Left ventricle myocardium inferior (tissue), 1 donor: ENCODE measurements around the gene INPP4A. TPM values are rescaled to one million over a fixed set of nuclear protein-coding genes. Genes with fewer than 3 reads are reported as not detected.

Source experiments
- DNase-seq: peaks from one replicate; pipeline ENCODE4 v3.0.0-alpha.2; 2020
- H3K27ac ChIP-seq: fragments of 200-600 bp; replicated peaks from 2 replicates; pipeline ENCODE4 v1.8.0; 2021
- H3K27me3 ChIP-seq: fragments of 200-600 bp; 2 replicates; pipeline ENCODE4 v1.8.0; 2021; ENCODE audit warnings: low read depth
- H3K36me3 ChIP-seq: fragments of 200-600 bp; 2 replicates; pipeline ENCODE4 v1.8.0; 2021
- H3K4me1 ChIP-seq: fragments of 200-600 bp; 2 replicates; pipeline ENCODE4 v1.8.0; 2021
- H3K4me3 ChIP-seq: fragments of 200-600 bp; 2 replicates; pipeline ENCODE4 v1.8.0; 2021; ENCODE audit warnings: mild to moderate bottlenecking, moderate library complexity
- H3K9me3 ChIP-seq: fragments of 200-600 bp; replicated peaks from 2 replicates; pipeline ENCODE4 v1.8.0; 2021
- CTCF ChIP-seq: fragments of 200-600 bp; IDR thresholded peaks from 2 replicates; pipeline ENCODE4 v1.8.0; 2021; ENCODE audit warnings: antibody characterized with exemption, mild to moderate bottlenecking, borderline replicate concordance
- intact Hi-C: fragments of 100-400 bp; cut with micrococcal nuclease; formaldehyde crosslinking; loops from one replicate; pipeline ENCODE4 v1.11.0; 2022
- total RNA-seq: library from RNA; stranded (reverse); fragmentation: NEBNext Ultra II Directional; extraction: Animal tissue kit (Norgen Biotek cat#: 25700); gene quantifications from one replicate; pipeline ENCODE4 v1.2.1, GENCODE V29; 2021
- donor health status: DM: no; HTN: yes; CAD: no; lungs with severe emphysema.

Gene INPP4A
- total RNA-seq, 1 donor from 2014 or later = 20.8 TPM

GRCh38 chr2:98441706-98442450 lies 2.8 kb upstream of the INPP4A start:
- no peak overlapping the region for H3K4me3 ChIP-seq
- H3K27me3 ChIP-seq = no peaks in the 10 kb centered on the region
- no peak for TF ChIP-seq CTCF
- no peak overlapping the region for H3K27ac ChIP-seq
- peaks cover 20% of the 10 kb centered on the region for H3K9me3 ChIP-seq
- H3K4me1 ChIP-seq = peaks cover 28% of the 10 kb centered on the region
- DNase-seq = no peak
- intact Hi-C loops = no loop called here
- H3K36me3 ChIP-seq = no peaks in the 10 kb centered on the region

- no peak overlapping the region for H3K4me3 ChIP-seq
- no peaks in the 10 kb centered on the region for H3K36me3 ChIP-seq
- peaks cover 20% of the 10 kb centered on the region for H3K9me3 ChIP-seq
- H3K4me1 ChIP-seq = peaks cover 31% of the 10 kb centered on the region
- no peak for DNase-seq
- TF ChIP-seq CTCF = no peak
- intact Hi-C loops = no loop called here
- H3K27ac ChIP-seq = no peak overlapping the region
- no peaks in the 10 kb centered on the region for H3K27me3 ChIP-seq
Observed at GRCh38 chr2:98442488-98442887, 2.2 kb upstream of the INPP4A start.

- no peaks in the 10 kb centered on the region for H3K36me3 ChIP-seq
- peak overlapping the region; percentile 85 for H3K27ac ChIP-seq
- TF ChIP-seq CTCF = no peak
- intact Hi-C loops = no loop called here
- peak overlapping the region; percentile 91 for H3K4me3 ChIP-seq
- DNase-seq = no peak
- no peaks in the 10 kb centered on the region for H3K27me3 ChIP-seq
- peaks cover 34% of the 10 kb centered on the region for H3K4me1 ChIP-seq
- peaks cover 4% of the 10 kb centered on the region for H3K9me3 ChIP-seq
Observed at GRCh38 chr2:98445177-98445682, 572 bp downstream of the INPP4A start.

DNA sequence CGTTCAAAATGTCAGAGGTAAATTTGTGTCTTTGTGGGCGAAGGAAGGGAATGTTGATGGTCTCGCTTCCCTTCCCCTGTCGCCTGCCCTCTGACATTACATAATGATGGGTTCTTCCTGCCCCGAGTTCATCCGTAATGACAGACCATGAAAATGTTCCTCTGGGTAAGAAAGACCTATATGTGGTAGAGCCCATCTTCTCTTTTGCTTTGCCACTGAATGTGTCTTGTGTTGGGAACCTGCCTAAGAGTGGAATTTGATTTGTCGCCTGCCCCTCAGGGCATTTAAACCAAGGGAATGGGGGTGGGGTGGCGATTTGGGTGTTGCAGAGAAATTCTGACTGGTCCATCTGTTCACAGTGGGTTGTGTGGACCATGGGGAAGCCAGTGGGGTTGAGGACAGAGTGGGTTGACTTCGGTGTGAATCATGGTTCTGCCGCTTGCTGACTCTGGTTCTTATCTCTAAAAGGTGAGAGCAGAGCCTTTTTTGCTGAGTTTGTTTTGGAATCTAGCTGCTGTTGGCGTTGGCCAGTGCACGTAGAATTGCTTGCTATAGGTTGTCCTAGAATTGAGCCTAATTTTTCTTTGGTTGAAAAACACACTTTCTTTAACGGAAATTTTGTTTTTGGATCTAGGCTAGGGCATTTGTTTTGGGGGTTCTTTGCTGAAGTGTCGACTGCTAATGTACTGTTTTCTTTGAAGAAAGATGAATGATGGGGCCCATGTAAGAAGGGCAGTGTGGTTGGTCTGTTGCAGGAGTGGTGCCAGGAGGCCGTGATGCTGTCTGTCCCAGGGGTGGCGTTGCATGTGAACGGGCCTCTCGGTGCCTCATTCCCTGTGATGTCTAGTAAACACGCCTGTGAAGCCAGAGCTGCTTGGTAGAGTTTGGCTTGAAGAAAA lies 1.3 kb downstream of the INPP4A start:
- H3K36me3 ChIP-seq = no peaks in the 10 kb centered on the region
- no peaks in the 10 kb centered on the region for H3K9me3 ChIP-seq
- peak overlapping the region; percentile 85 for H3K27ac ChIP-seq
- H3K27me3 ChIP-seq = no peaks in the 10 kb centered on the region
- DNase-seq = no peak
- H3K4me3 ChIP-seq = peak overlapping the region; percentile 91
- intact Hi-C loops = no loop called here
- no peak for TF ChIP-seq CTCF
- H3K4me1 ChIP-seq = peaks cover 41% of the 10 kb centered on the region

DNA sequence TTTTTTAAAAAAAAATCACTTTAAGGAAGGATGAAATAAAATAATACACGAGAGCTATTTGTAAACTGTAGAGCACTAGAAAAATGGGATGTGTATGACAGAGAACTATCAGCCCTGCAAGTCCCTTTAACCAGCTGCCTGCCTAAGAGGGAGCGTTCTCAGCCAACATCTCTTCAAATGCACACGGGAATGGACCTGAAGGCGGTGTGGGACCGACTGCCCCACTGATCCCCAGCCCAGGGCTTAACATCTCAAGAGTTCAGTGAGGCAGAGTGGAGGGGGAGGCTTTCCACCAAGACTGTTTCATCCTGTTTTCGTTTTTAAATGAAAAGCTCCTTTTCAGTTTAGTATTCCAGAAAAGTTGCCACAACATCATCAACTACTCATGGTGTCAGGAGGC lies 2.2 kb downstream of the INPP4A start:
- no peaks in the 10 kb centered on the region for H3K36me3 ChIP-seq
- H3K9me3 ChIP-seq = no peaks in the 10 kb centered on the region
- intact Hi-C loops = no loop called here
- H3K4me1 ChIP-seq = peaks cover 50% of the 10 kb centered on the region
- H3K4me3 ChIP-seq = peak overlapping the region; percentile 91
- H3K27ac ChIP-seq = no peak overlapping the region
- TF ChIP-seq CTCF = no peak
- H3K27me3 ChIP-seq = no peaks in the 10 kb centered on the region
- no peak for DNase-seq
